H54 (cell line): Measurements from ENCODE around the gene PDCD5.

Experiments used
- DNase-seq: peaks from one replicate; pipeline ENCODE4 v3.0.0; 2011; ENCODE audit warnings: low spot score, mixed read lengths; ENCODE audit not compliant: insufficient read length
- FAIRE-seq: peaks from 3 replicates; lab custom pipeline; 2011; peaks lifted over from hg19 to GRCh38; lab: Jason Lieb, UNC
- POLR2A ChIP-seq: IDR thresholded peaks from 2 replicates; pipeline ENCODE4 v1.6.1; 2011; ENCODE audit warnings: low read depth, mild to moderate bottlenecking, low read length

The PDCD5 gene

DNA sequence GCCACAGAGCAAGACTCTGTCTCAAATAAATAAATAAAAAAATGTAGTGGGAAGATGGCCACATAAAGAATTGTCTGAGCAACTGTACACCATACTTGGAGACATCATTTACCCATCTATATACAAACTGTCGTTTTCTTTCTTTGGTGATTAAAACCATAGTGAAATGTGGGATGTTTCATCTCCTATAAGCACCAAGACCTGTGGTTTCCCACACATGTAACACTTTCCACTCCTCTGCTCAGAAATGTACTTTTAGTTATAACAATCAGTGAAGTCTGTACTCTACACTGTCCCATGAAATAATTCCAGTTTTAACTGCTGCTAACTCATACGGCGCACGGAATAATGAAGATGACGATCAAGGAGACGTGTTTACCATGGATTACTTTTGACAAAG, 18.3 kb downstream of the PDCD5 start:
- TF ChIP-seq POLR2A: no peak
- no peak for FAIRE-seq

DNA sequence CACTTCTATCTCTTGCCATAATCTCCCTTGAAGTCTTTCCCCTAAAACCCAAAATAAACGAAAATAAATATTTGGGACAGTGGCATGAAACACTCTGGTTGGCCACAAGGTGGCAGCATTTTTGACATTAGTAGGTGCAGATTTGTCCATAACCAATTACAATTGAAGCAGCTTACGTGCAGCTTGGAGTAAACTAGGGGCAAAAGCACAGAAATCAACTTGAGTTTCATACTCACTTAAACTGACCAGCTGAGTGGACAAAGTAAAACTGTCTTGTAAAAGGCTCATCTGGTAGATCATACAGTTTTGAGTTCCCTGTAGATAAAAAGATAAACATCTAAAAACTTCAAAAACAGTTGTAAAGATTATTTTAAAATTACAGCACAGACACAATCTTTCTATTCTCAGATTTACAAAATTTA, 18.8 kb downstream of the PDCD5 start:
- DNase-seq: peak; percentile 50
- no peak for TF ChIP-seq POLR2A
- peak; percentile 23 for FAIRE-seq

More for the DNA sequence above, 18.3 kb downstream of the PDCD5 start:
- no peak for DNase-seq

DNA sequence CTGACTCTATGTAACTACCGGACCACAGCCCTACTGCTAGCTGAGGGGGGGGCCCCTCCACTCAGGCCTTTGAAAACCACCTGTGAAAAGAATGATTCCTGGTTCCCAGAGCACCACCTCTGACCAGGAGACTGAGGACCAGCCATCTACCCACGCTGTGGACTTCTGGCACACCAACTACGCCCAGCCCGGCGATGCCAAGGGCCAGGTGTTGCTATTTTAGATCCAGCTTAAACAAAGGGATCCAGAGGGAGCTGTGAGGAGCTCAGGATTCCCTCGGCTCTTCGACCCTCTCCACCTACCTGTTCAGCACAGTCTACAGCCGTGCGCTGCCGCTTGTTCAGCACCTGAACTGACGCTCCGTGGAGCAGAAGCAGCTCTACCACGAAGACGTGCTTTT, 23.0 kb downstream of the PDCD5 start:
- FAIRE-seq: no peak
- TF ChIP-seq POLR2A: no peak
- DNase-seq: no peak

DNA sequence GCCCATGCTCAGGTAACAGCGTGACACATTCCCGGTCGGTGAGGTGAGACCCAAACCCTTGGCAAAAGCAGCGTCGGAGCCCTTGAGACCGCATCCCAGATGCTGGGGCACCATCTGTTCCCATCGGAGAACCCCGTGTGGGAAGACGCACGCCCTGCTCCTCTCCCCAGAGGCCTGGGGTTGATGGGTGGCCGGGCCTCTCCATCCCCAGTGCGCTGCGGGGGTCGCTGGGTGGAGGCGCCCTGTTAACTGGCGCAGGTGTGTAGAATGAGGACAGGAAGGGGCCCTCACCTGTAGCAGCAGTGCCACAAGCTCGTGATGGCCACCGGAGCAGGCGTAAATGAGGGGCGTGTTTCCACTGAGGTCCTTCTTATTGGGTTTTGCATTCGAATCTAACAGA, 24.6 kb downstream of the PDCD5 start:
- DNase-seq (no peak), FAIRE-seq (no peak)
- TF ChIP-seq POLR2A: no peak

DNA sequence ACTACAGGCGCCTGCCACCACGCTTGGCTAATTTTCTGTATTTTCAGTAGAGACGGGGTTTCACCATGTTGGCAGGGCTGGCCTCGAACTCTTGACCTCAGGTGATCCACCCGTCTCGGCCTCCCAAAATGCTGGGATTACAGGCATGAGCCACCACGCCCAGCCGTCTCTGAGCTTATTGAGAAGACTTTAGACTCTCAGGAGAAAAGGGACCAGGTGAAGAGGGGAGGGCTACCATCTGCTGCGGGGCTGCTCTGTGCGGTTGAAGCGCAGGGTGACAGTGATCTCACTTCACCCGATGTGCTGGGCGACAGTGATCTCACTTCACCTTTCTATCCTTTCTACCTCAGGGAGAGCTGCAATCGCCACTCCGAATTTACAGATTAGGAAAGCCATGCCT, 25.3 kb downstream of the PDCD5 start:
- FAIRE-seq: no peak
- no peak for DNase-seq
- no peak for TF ChIP-seq POLR2A

DNA sequence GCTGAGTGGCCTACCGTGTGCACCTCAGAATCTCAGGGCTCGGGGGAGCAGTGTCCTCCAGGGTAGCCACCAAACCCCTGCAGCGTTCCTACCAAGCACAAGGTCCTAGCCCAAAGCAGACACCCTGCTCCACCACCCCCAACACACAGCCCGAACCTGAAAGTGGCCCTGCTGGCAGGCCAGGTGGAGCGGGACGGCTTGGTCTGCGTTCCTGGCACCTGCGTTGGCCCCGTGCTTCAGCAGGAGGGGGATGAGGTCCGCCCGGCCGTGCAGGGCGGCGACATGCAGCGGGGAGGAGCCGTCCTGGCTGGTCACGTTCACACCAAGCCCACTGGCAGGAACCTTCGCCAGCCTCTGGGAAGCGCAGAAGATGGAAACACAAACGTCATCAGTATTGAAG, 26.5 kb downstream of the PDCD5 start:
- DNase-seq: no peak
- no peak for TF ChIP-seq POLR2A
- FAIRE-seq: no peak

DNA sequence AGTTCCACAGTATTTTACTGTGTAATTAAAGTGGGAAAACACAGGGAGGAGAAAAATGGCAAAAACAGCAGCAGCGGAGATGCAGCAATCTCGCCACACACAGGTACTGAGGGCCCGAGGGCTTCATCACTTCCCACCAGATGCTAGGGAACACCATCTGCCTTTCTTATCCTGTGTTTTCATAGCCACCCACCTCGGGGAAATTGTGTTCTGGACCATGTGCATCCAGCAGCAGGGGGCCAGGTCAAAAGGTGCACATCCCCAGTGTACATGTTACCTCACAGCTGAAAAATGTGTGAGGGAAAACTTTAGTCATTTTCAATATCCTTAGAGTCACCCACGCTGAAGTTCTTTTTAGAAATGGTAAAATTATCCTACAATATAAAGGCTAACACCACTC, 30.2 kb downstream of the PDCD5 start:
- DNase-seq: no peak
- FAIRE-seq: no peak
- no peak for TF ChIP-seq POLR2A

DNA sequence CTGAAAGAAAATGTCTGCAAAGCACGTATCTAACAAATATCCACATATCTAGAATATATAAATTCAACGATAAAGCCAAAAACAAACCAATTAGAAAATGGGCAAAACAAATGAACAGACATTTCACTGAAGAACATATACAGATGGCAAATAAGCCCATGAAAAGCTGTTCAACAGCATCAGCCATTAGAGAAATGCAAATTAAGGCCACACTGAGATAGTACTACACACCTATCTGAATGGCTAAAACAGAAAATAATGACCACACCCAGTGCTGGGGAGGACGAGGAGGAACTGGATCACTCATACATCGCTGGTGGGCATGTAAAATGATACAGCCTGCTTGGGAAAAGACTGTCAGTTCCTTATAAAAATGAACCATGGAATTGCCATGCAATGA, 32.0 kb downstream of the PDCD5 start:
- TF ChIP-seq POLR2A: no peak
- FAIRE-seq (no peak), DNase-seq (no peak)

DNA sequence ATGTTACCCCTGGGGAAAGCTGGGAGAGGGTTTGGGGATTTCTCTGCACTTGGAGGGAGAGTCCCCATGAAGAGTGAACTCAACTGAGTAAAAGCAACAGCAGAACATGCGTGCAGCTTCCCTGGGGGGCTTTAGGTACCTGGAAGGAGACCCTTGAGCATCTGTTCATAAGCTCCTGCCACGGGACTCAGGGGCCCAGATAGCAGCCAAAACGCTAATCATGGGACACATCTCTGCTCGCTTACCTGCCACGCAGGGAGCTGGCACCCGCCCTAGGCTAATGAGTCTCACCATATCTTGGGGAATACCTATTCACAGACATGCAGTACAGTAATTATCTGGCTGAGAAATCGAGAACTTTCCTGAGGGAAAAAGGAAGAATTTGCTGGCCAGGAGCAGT, 33.9 kb downstream of the PDCD5 start:
- FAIRE-seq: no peak

DNA sequence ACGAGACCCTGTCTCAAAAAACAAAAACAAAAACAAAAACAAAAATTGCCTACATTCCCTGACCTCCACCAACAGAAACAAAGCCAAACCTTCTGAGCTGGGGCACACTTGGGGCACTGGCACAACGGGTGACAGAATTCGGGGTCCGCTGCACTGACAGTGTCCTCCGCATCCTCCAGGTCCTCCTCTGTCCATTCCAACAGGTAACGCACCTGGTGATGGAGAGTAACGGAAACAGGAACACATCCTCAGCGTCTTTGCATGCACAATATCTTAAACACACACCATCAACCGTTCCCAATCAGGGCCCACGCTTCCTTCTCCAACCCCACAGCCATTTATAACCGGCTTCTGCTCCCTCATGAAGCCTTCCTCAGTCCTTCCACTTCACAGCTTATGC, 34.6 kb downstream of the PDCD5 start:
- DNase-seq (no peak), FAIRE-seq (no peak)
- TF ChIP-seq POLR2A: no peak

More for the DNA sequence above, 33.9 kb downstream of the PDCD5 start:
- TF ChIP-seq POLR2A: no peak
- DNase-seq: no peak

DNA sequence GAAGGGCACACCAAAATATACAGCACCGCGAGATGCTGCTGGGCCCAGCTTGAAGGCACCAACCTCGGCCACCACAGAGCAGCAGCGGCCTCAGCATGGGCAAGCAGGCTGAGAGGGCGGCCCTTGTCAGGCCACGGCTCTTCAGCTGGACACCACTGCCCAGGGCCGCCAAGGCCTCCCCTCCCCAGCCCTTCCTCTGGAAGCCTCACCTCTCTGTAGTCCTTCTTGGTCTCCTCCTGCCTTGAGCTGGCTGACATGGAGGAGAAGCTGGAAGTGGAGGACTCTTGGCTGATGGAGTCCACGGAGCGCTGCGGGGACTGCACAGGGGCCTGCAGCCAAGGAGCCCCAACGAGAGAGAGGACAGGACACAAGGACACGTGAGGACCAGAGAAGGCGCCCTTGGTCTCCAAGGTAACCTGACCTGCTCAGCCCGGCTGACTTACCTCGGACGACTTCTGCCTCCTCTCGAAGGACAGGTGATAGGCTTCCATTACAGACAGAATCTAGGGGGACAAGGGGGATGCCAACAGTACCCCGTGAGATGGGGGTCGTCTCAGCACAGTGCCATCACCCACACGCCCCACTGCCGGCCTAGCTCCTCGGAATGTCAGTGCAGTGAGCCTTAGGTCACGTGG, 38.2 kb downstream of the PDCD5 start:
- FAIRE-seq (no peak), DNase-seq (no peak)
- no peak for TF ChIP-seq POLR2A

DNA sequence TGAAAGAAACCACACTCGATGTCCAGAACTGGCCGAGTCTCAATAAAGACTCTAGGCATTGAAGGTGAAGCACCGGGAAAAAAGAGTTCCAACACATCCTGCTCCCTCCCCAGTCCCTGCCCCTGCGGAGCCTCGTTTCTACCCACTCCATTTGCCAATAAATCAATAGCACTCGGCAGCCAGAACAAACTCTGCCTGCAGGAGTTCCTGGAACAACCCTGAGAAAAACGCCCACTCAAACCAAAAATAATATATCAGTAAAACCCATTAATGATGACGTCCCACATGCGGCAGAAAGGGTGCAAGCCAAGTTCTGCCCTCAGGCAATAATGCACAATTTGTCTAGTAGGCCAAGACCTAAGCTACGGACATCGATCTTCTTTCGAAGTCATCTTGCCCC, 41.0 kb downstream of the PDCD5 start:
- no peak for DNase-seq

DNA sequence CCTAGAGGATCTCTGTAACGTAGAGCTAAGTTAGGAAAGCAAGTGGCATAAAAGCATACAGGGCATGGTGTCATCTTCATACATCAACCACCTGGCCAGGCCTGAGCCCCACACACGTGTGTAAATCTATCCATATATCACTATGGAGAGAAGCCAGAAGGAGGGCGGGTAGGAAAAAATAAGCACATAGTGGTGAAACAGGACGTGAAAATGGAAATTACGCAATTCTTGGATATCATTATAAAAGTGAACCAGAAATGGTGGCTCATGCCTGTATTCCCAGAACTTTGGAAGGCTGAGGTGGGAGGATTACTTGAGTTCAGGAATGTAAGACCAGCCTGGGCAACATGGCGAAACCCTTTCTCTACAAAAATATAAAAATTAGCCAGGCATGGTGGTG, 43.4 kb downstream of the PDCD5 start:
- FAIRE-seq (no peak), DNase-seq (no peak)
- TF ChIP-seq POLR2A: no peak

More for the DNA sequence above, 41.0 kb downstream of the PDCD5 start:
- FAIRE-seq: no peak
- no peak for TF ChIP-seq POLR2A

DNA sequence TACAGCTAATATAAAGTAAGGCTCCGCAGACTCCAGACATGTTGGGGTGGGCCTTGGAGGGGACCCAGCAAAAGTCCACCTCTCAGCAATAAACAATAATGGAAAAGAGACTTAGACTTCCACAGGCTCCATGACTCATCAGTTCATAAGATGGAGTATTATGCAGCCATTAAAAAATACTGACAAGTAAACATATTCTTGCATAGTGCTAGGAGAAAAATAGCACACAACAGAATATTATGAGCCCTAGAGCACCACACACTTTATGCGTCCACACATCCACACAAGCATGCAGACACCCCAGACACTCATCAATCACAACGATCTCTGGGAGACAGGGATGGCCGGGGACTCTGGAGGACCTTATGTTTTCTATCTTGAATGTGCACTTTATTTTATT, 46.0 kb downstream of the PDCD5 start:
- no peak for DNase-seq
- FAIRE-seq: no peak
- TF ChIP-seq POLR2A: no peak

DNA sequence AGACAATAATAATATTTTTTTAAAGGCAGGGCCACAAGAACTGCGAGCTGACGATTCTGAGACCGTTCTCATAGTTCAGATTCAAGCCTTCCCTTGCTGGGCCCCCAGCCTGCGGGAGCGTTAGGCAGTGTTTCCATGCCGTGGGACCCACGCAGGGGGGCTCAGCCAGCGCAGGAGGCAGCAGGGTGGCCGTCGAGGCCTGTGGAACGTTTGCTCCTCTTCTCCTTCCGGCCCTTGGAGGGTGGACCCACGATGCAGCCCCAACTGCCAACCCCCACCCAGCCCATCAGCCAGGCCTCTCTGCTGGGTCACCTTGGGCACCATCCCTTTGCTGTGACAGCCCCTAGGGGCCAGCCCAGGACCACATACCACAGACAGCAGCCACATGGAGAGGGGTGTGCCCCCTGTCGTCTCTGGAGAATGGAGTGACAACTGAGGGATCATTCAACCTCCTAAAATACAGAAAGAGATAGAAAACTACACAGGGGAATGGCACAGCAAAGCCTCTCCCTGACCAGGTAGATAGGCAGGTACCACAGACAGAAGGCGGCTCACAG, 46.8 kb downstream of the PDCD5 start:
- DNase-seq (no peak), FAIRE-seq (no peak)

DNA sequence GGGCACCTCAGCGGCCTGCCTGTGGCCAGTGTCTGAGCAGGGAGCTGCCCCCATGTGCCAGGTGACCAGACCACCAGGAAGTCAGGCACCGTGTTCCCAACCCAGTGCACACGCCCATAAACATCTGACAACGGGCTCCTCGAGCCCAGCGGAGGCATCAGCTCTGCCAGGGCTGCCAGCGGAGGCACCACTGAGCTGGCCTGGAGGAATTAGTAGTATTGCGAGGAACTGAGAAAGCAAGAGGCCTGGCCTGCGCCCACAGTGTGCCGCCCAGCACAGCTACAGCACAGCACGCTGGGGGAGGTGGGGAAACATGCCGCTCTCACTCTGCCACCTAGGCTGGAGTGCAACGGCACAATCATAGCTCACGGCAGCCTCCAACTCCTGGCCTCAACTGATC, 49.3 kb downstream of the PDCD5 start:
- no peak for FAIRE-seq
- no peak for TF ChIP-seq POLR2A
- no peak for DNase-seq

More for the DNA sequence above, 46.8 kb downstream of the PDCD5 start:
- no peak for TF ChIP-seq POLR2A
